Pancreas (tissue), 10 donors: Measurements from ENCODE around the gene EPHB2. TPM values are rescaled to one million over a fixed set of nuclear protein-coding genes. Genes with fewer than 3 reads are reported as not detected.

Source experiments
- ATAC-seq, 4 donors: fragments of 200-7000 bp; cut with Tn5 transposase; one replicate each; pipeline versions ENCODE4 v1.8.0 to v1.9.1; 2020; ENCODE audit warnings: mild to moderate bottlenecking in 4 of 4, moderate library complexity in 4 of 4
- DNase-seq, 6 donors: peaks; one replicate each; pipeline ENCODE4 v3.0.0-alpha.2; 2020
- FAIRE-seq: peaks from 2 replicates; lab custom pipeline; 2012; peaks lifted over from hg19 to GRCh38; lab: Jason Lieb, UNC
- H3K27ac ChIP-seq, 4 donors: fragments of 200-600 bp; sonication (generic); 1 replicate in 3 of 4; 2 replicates in 1 of 4; pipeline versions ENCODE4 v1.5.0 to v1.8.0; 2020
- H3K27me3 ChIP-seq, 4 donors: fragments of 200-600 bp; one replicate each; pipeline ENCODE4 v1.8.0; 2021
- H3K36me3 ChIP-seq, 3 donors: fragments of 200-600 bp; sonication (generic) in 1 of 3; one replicate each; pipeline versions ENCODE4 v1.5.0 to v1.8.0; 2020 to 2021
- H3K4me1 ChIP-seq, 3 donors: fragments of 200-600 bp; one replicate each; pipeline ENCODE4 v1.8.0; 2021
- H3K4me3 ChIP-seq, 4 donors: fragments of 200-600 bp; sonication (generic) in 2 of 4; one replicate each; pipeline versions ENCODE4 v1.5.0 to v1.8.0; 2020 to 2021
- H3K9me3 ChIP-seq, 4 donors: fragments of 200-600 bp; one replicate each; pipeline ENCODE4 v1.8.0; 2021
- CTCF ChIP-seq, 4 donors: fragments of 200-600 bp; sonication (generic) in 3 of 4; IDR thresholded peaks; one replicate each; pipeline versions ENCODE4 v1.5.0 to v1.8.0; 2021; ENCODE audit warnings: antibody characterized with exemption in 4 of 4
- WGBS, 2 donors: extraction: QIAGEN DNeasy Blood & Tissue Kit; methylation state at CpG; one replicate each; pipeline ENCODE4 v1.1.7; 2013; 5-methylcytosine and 5-hydroxymethylcytosine counted together
- intact Hi-C, 3 donors: fragments of 100-400 bp; cut with DNase I; formaldehyde crosslinking; loops; one replicate each; pipeline versions ENCODE4 v1.11.1 to v1.14.2; 2022
- polyA plus RNA-seq, 2 donors: library from polyadenylated mRNA; stranded (reverse); fragments of 200-250 nt; gene quantifications; one replicate each; pipeline ENCODE4 v1.2.3, GENCODE V29; 2013
- total RNA-seq, 6 donors: library from RNA; stranded (reverse); fragmentation: NEBNext Ultra II Directional in 4 of 6; extraction: Animal tissue kit (Norgen Biotek cat#: 25700) in 4 of 6; gene quantifications; one replicate each; pipeline versions ENCODE4 v1.2.1 to v1.2.4, GENCODE V29; 2021 to 2023
- donor health status: healthy with polysubstance abuse.
- donor health status: DM: no; HTN: no; CAD: no; lungs with moderate emphysema.
- donor health status: DM: no; HTN: no; CAD: no.
- donor health status: control.
- donor health status: control.
- donor health status: Bipolar disorder and iron deficiency.
- donor health status: DM: yes; HTN: yes; CAD: no.
- donor health status: DM: no; HTN: no; CAD: no.
- donor health status: DM: no; HTN: no; CAD: no.
- donor health status: DM: yes; HTN: yes; CAD: no.

EPHB2 gene
- total and polyA plus RNA-seq, 8 donors = 1.3 to 10.0 (median 4.4) TPM

- intact Hi-C loops = loop anchor here in 1 of 3 donors (10.0 kb wide), 1 partner anchor 165 kb away; no protein-coding TSS in a partner anchor
- Histone ChIP-seq H3K9me3 (no peaks in the 10 kb centered on the region), H3K27me3 (no peaks in the 10 kb centered on the region), H3K36me3 (no peaks in the 10 kb centered on the region), H3K4me1 (no peaks in the 10 kb centered on the region), H3K4me3 (no peak overlapping the region), H3K27ac (no peak overlapping the region)
- FAIRE-seq (no peak), ATAC-seq (no peak), DNase-seq (no peak)
- no peak for TF ChIP-seq CTCF (IDR thresholded peaks at IDR 0.05)
- 95 to 100% methylated on average over 1 of the region's 1 CpG for WGBS, 2 donors
These were observed 158.7 kb downstream of the EPHB2 start for GRCh38 chr1:22869325-22869724.

DNA sequence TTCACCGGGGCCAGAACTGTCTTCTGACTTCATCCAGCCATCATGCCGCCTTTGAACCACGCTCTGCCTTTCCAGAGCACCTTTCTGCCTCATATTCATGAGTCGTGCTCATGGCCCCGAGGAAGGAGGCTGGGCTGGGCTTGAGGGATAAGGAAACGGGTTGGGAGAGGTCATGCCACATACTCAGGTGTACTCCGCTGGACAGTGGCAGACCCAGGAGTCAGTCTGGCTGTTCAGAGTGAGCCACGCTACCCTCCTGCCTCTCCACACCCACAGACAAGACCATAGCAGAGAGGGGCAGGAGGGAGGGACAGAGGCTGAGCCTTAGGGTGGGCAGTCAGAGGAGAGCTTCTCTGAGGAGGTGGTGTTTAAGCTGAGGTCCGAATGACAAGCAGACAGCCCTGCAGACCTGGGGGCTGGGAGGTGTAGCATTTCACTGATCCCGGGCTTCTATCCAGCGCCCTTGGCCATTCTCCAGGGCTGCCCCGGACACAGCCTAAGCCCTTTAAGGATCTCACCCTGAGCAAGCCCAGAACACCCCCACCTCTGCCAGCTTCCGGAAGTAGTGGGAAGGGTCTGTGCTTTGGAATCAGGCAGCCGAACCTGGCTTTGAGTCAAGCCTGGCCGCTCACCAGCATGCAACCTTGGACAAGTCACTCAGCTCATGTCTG is 159.7 kb downstream of the EPHB2 start:
- Histone ChIP-seq H3K27ac (peak overlapping the region in 2 of 4 donors; percentile 1 to 4), H3K9me3 (no peaks in the 10 kb centered on the region), H3K4me1 (no peaks in the 10 kb centered on the region), H3K27me3 (no peaks in the 10 kb centered on the region), H3K4me3 (no peak overlapping the region), H3K36me3 (no peaks in the 10 kb centered on the region)
- 42 to 43% methylated on average over 13 to 15 of the region's 15 CpGs for WGBS, 2 donors
- DNase-seq (peak in 3 of 6 donors; percentile 18 to 51 (median 49)), ATAC-seq (peak; percentile 56 to 73 (median 68)), FAIRE-seq (no peak)
- intact Hi-C loops = no loop called here
- TF ChIP-seq CTCF (IDR thresholded peaks at IDR 0.05) = no peak

- no peak for TF ChIP-seq CTCF (IDR thresholded peaks at IDR 0.05)
- intact Hi-C loops = no loop called here
- Histone ChIP-seq H3K36me3 (no peaks in the 10 kb centered on the region), H3K27me3 (no peaks in the 10 kb centered on the region), H3K4me1 (no peaks in the 10 kb centered on the region), H3K27ac (no peak overlapping the region), H3K4me3 (no peak overlapping the region), H3K9me3 (no peaks in the 10 kb centered on the region)
- 66 to 78% methylated on average over 11 of the region's 11 CpGs for WGBS, 2 donors
- DNase-seq (no peak), FAIRE-seq (no peak), ATAC-seq (no peak)
These were observed 162.5 kb downstream of the EPHB2 start for GRCh38 chr1:22872981-22873664.

DNA sequence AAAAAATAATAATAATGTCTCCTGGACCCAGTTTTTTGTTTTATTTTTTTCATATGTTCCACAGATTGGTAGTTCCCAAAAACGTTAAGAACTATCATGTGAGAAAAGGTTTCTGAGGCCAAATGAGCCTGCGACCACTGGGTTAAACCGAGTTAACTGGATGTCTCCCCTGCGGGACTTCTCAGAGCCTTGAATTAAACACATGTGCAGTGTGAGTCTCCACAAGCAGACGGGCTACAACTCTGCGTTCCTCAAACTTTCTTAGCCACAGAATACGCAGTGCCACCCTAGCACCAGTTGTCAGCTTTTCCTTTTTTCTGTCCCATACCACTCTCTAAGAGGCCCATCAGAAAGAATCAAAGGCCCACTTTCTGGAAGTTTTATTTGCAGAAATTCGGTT is 164.1 kb downstream of the EPHB2 start:
- Histone ChIP-seq H3K9me3 (no peaks in the 10 kb centered on the region), H3K4me1 (no peaks in the 10 kb centered on the region), H3K27ac (no peak overlapping the region), H3K27me3 (no peaks in the 10 kb centered on the region), H3K4me3 (no peak overlapping the region), H3K36me3 (no peaks in the 10 kb centered on the region)
- intact Hi-C loops = no loop called here
- 84 to 86% methylated on average over 8 of the region's 8 CpGs for WGBS, 2 donors
- DNase-seq (no peak), FAIRE-seq (no peak), ATAC-seq (no peak)
- TF ChIP-seq CTCF (IDR thresholded peaks at IDR 0.05) = no peak

DNA sequence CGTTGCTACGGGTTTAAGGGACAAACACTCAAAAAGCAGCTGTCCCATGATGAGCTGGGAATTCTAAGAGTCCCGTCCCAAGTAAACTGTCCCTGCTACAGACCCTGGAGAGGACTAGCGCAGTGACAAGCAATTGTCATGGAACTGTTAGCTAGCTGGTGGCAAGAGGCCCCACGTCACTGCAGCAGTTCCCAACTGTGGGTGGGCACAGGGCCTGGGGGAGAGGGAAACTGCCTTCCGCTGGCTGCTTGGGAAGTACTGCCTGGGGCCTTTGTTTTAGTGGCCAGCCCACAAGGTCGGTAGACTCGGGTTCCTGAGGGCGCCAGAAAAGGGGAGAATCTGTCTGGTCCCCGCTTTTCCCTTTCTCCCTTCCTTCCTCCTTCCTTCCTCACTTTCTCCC is 164.6 kb downstream of the EPHB2 start:
- no peak overlapping the region for H3K27ac ChIP-seq
- DNase-seq (no peak), ATAC-seq (no peak), FAIRE-seq (no peak)
- no peaks in the 10 kb centered on the region for H3K36me3 ChIP-seq
- intact Hi-C loops = no loop called here
- no peak overlapping the region for H3K4me3 ChIP-seq
- no peak for TF ChIP-seq CTCF (IDR thresholded peaks at IDR 0.05)
- H3K9me3 ChIP-seq = no peaks in the 10 kb centered on the region
- H3K4me1 ChIP-seq = no peaks in the 10 kb centered on the region
- 70 to 75% methylated on average over 10 of the region's 10 CpGs for WGBS, 2 donors
- no peaks in the 10 kb centered on the region for H3K27me3 ChIP-seq
